ENCODE results near the gene GOLGB1. TPM values are rescaled to one million over a fixed set of nuclear protein-coding genes. Genes with fewer than 3 reads are reported as not detected.
"Not testable (repeated sequence)": the region's sequence is repeated elsewhere in the genome, so short reads cannot be mapped to it uniquely, and the experiment has no call there.

The GOLGB1 gene, protein sequence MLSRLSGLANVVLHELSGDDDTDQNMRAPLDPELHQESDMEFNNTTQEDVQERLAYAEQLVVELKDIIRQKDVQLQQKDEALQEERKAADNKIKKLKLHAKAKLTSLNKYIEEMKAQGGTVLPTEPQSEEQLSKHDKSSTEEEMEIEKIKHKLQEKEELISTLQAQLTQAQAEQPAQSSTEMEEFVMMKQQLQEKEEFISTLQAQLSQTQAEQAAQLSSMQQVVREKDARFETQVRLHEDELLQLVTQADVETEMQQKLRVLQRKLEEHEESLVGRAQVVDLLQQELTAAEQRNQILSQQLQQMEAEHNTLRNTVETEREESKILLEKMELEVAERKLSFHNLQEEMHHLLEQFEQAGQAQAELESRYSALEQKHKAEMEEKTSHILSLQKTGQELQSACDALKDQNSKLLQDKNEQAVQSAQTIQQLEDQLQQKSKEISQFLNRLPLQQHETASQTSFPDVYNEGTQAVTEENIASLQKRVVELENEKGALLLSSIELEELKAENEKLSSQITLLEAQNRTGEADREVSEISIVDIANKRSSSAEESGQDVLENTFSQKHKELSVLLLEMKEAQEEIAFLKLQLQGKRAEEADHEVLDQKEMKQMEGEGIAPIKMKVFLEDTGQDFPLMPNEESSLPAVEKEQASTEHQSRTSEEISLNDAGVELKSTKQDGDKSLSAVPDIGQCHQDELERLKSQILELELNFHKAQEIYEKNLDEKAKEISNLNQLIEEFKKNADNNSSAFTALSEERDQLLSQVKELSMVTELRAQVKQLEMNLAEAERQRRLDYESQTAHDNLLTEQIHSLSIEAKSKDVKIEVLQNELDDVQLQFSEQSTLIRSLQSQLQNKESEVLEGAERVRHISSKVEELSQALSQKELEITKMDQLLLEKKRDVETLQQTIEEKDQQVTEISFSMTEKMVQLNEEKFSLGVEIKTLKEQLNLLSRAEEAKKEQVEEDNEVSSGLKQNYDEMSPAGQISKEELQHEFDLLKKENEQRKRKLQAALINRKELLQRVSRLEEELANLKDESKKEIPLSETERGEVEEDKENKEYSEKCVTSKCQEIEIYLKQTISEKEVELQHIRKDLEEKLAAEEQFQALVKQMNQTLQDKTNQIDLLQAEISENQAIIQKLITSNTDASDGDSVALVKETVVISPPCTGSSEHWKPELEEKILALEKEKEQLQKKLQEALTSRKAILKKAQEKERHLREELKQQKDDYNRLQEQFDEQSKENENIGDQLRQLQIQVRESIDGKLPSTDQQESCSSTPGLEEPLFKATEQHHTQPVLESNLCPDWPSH (N-terminal part only)
- polyA plus RNA-seq (2012; ENCODE audit: insufficient read depth, insufficient read length) = 11.3 TPM

DNA sequence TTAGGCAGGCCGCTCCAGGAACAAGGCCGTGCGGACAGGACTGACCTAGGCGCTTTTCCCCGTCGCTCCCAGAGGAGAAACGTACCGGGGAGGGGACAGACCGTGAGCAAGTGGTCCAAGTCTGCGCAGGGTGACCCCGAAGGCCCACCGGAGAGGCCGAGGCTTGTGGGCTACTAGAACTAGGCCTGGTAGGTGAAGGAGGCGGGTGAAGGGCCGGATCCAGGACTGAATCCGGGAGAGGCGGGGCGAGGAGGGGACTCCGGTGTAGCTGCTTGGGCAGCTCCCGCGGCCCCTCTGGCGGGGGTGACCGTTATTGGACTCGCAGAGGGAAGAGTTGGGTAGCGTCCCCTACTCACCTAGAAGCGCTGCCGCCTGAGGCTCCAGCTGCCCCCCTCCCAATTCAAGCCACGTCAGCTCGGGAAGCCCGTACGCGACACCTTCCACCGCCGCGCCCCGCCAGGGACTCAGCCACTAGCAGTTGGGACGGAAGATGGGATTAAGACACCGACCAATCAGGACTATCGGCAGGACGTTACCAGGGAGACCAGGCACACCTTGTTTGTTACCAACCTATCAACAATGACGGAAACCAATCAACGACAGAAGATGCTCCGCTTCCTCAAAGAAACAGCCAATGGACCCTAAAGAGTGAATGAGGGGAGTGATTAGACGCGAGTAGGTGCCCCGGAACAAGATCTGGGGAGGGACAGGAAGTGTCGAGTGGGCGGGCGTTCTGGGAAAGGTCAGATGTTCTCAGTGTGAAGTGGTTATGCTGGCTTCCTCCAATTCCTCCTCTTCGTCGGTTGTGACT lies at the start of gene GOLGB1:
GOLGB1 (minus strand) TSS at position 466 of the 811 bp plus-strand sequence. CDS start 18,770 bp downstream, outside the sequence.
- peak; percentile 100 for DNase-seq (ENCODE audit: low read depth, low spot score)
- H3K4me3 ChIP-seq (ENCODE audit: low read length) = peak within 1 kb of the TSS; percentile 89

DNA sequence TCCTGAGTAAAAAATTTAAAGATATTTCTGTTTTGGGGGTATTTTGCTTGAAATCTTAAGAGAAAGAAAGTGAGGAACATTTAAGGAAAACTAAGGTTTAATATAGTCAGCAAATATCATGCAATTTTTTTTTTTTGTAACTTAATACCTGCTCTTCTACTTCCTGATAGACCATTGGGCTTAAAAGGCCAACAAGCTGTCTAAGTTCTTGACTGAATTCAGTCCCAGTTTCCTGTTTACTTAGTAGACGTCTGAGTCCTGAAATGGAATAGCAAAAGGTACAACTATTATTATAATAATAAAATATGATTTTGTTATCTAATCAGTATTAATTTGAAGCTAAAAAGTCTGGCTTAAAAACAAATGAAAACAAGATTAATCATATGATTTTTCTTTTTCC lies 47.4 kb upstream of the GOLGB1 start:
- no peak overlapping the region for H3K4me3 ChIP-seq (ENCODE audit: low read length)
- DNase-seq (ENCODE audit: low read depth, low spot score) = no peak

DNA sequence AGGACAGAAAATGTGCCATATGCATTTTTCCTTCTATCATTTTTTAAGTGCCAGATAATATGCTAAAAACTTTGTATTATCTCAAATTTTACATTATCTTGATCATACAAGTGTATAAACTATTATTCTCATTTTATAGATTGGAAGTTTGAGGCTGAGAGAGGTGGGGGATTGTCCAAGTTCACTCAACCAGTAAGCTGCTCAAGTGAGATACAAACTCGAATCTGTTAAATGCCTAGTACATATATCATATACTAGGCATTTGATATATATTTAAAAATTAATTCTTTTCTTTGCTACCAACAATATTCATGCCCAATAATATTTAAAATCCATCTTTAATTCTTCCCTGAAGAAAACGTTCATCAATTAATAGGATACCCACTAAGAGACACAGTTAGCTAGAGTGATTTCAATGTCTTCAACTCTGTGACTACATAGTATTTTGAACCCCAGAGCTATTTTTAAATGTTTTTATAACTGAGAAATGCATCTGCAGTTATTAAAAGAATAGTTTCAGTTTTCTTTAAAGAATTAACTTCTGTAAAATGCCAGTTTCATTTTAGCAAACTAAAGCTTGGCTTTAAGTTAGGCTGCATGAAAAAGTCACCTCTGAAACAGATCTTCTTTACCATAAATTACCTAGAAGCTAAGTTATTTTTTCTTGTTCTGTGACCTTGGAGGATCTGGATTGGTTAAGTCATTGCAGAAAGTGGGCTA lies 44.9 kb upstream of the GOLGB1 start:
- no peak for DNase-seq (ENCODE audit: low read depth, low spot score)
- no peak overlapping the region for H3K4me3 ChIP-seq (ENCODE audit: low read length)

DNA sequence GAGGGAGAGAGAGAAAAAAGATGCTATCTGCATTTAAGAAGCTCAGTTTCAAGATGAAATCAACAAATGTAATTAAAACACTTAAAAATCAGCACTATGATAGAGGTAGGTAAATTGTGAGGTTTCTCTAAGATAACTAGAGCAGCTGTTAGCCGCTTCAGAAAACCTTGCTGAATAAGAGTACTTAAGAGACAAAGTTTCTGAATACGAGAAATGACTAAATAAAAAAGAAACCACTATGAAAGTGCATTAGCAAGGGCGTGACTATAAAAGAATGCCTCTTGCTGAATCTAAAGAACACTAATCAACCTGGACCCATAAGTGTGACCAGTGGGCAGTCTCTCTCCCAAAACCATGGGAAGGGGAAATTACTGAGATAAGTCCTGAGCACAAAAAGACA lies 43.5 kb upstream of the GOLGB1 start:
- DNase-seq (ENCODE audit: low read depth, low spot score) = no peak

DNA sequence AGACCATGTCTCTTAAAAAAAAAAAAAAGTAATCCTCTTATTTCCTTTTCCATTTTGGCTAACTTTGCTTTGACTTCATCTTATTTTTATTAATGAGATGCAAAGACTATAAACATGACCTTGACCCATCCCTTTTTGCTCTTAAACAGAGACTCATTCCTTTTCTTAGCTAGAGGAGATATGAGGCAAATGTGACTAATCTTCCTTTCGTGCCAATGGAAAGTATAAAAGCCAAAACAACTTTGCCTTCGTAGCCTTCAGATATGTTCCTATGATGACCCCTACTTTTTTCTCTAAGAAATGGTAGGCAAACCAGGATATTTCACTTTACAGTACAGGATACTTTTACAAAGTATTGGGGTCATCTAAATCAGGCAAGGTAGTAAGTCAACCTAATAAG lies 36.9 kb upstream of the GOLGB1 start:
- H3K4me3 ChIP-seq (ENCODE audit: low read length) = no peak overlapping the region
- no peak for DNase-seq (ENCODE audit: low read depth, low spot score)

More for the DNA sequence above, 43.5 kb upstream of the GOLGB1 start:
- H3K4me3 ChIP-seq (ENCODE audit: low read length) = no peak overlapping the region

DNA sequence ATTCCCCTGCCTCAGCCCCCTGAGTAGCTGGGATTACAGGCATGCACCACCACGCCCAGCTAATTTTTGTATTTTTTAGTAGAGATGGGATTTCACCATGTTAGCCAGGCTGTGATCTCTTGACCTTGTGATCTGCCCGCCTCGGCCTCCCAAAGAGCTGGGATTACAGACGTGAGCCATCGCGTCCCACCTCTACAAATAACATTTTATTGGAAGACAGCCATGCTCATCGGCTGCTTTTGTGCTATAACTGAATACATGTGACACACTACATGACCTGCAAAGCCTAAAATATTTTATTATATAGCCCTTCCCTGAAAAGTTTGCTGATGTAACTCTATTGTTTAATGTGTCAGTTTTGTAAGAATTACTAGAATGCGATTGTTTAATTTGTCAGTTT lies 33.2 kb upstream of the GOLGB1 start:
- not testable (repeated sequence) for DNase-seq (ENCODE audit: low read depth, low spot score); H3K4me3 ChIP-seq (ENCODE audit: low read length)

DNA sequence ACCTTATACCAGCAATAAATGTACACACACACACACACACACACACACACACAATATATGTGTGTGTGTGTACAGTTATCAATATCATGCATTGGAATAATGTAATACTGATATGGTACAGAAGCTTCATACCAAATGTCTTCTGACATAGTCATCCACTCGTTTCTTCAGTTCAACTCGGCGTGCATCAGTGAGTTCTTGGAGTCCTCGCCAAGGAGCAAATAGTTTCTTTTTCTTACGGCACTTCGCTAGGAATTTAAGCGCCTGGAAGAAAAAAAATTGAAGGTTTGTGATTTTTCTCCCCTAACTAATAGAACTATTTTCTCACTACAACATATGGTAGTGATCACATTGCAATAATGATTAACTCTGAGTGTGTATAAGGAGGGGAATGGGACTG lies 32.1 kb upstream of the GOLGB1 start:
- H3K4me3 ChIP-seq (ENCODE audit: low read length) = no peak overlapping the region
- no peak for DNase-seq (ENCODE audit: low read depth, low spot score)

DNA sequence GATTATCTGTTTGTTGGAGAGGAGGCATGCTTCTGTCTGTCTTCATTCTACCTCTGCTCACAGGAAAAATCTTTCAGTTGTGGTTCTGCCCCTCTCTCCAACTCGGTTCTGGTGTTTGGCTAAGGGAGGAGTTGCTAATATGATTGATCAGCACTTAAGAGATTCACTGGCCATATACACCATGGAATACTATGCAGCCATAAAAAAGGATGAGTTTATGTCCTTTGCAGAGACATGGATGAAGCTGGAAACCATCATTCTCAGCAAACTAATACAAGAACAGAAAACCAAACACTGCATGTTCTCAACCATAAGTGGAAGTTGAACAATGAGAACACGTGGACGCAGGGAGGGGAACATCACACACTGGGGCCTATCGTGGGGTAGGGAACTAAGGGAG lies 25.6 kb upstream of the GOLGB1 start:
- DNase-seq (ENCODE audit: low read depth, low spot score); H3K4me3 ChIP-seq (ENCODE audit: low read length): not testable (repeated sequence)

DNA sequence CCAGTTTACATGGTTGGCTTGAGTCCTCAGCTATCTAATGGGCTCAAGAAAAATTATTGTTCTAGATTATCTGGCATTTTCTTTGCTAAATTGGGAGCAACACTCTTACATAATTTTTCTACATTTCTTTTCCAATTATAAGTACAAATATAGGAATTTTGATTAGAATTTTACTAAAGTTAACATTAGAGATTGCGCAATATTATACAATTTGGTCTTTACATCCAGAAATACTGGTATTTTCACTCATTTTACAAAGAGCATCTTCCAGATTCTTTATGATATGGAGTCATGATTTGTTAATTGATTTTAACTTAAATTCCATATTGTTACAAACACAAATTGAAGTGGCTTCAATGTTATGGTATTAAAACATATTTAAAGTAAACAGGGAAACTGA lies 19.7 kb upstream of the GOLGB1 start:
- no peak overlapping the region for H3K4me3 ChIP-seq (ENCODE audit: low read length)
- DNase-seq (ENCODE audit: low read depth, low spot score) = no peak

DNA sequence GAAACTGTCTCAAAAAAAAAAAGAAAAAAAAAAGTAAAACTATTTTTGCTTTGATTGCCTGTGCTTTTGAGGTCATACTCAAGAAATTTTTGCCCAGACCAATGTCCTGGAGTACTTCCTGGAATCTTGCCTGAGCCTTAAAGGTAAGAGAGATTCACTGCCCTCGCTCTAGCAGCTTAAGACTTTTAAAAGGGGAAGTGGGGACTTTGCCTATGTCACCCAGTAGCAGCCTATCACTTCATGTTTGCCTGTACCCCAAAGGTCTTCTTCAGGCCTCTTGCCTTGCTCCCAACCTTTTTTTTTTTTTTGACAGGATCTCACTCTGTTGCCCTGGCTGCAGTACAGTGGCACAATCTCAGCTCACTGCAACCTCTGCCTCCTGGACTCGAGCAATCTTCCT lies 18.9 kb upstream of the GOLGB1 start:
- DNase-seq (ENCODE audit: low read depth, low spot score) = no peak
- H3K4me3 ChIP-seq (ENCODE audit: low read length) = no peak overlapping the region

DNA sequence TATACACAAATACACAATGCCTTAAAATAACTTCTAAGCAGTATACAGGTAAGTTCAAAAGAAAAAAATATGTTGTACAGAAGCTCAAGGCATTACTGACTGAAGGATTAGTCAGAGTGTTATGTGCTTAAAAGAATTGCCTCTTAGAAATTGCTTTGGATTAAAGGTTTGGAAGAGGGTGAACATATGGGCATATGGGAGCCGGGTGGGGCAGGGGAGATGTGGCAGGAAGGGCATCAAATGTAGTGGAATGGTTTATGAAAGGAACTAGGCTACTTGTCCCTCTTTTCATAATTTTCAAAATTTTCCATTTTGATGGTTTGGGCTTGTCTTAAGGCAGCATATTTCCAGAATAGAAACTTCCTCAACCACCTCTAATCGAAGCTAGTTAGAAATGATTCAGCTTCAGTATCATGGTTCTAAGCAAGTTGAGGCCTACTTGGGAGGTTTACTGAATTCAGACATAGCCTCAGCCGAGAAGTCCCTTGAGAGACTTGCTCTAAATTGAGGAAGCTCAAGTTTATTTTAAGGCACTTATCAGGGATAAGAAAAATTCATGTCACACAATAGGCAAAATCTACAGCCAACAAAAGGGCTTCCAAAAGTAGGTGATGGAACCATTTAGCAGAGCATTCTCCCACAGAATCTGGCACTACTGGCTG lies 10.1 kb upstream of the GOLGB1 start:
- no peak for DNase-seq (ENCODE audit: low read depth, low spot score)
- H3K4me3 ChIP-seq (ENCODE audit: low read length) = no peak overlapping the region

DNA sequence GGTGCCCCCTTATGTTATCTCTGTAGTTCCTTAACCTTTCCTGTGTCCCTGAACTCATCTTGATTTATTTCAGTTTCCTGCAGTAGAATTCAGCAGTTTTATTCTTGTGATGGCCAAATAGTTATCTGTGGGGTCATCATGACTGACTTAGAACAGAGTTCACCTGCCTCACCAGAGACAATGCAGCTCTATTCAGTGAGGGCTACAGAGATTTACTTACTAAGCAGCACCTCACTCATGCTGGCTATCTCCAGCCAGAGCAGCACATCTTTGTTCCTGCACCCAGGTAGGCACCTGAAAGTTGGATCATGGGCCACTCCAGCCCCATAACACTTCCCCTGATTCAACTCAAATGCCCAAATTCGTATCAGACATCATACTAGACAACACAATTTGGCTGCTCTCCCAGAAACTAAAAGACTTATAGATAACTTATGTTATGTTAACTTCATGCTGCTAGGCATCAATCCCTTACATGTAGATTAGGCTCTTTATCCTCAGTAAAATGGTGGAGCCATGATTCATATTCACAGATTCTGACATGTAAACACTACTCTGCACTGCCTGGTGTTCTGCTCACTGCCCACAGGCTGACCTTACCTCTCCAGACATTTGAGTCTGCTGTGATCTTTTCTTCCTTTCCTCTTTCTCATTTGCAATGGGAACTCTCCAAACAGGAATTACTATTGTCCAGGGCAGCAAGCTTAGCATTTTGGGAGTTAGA lies 9.3 kb upstream of the GOLGB1 start:
- no peak for DNase-seq (ENCODE audit: low read depth, low spot score)
- no peak overlapping the region for H3K4me3 ChIP-seq (ENCODE audit: low read length)

DNA sequence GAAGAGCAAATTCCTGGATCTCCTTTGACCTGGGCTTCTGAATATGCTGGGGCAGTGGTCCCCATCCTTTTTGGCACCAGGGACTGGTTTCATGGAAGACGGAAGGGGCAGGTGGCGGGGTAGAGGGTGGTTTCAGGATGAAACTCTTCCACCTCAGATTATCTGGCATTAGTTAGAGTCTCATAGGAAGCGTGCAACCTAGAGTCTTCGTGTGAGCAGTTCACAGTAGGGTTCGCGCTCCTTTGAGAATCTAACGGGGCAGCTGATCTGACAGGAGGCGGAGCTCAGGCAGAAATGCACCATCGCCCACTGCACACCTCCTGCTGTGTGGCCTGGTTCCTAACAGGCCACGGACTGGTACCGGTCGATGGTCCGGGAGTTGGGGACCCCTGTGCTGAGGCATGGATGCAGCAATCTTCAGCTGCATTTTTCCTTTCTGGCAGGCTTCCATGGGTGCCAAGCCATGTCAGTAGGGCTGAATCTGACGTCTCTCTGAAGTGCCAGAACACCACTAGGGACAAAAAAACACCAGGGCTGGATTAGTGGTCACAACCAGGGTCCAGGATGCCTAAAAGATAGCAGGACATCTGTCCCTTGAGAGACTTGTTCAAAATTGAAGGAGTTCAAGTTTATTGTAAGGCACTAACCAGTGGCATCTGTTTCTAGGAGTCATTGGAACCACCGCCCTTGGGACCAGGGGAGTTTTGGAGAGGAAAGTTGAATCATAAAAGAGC lies 8.4 kb upstream of the GOLGB1 start:
- H3K4me3 ChIP-seq (ENCODE audit: low read length) = no peak overlapping the region
- no peak for DNase-seq (ENCODE audit: low read depth, low spot score)

- H3K4me3 ChIP-seq (ENCODE audit: low read length) = no peak overlapping the region
- no peak for DNase-seq (ENCODE audit: low read depth, low spot score)
These were observed 7.7 kb upstream of the GOLGB1 start for GRCh38 chr3:121757087-121757811.

GRCh38 chr3:121752772-121753171 lies 3.2 kb upstream of the GOLGB1 start:
- DNase-seq (ENCODE audit: low read depth, low spot score) = no peak
- no peak overlapping the region for H3K4me3 ChIP-seq (ENCODE audit: low read length)

DNA sequence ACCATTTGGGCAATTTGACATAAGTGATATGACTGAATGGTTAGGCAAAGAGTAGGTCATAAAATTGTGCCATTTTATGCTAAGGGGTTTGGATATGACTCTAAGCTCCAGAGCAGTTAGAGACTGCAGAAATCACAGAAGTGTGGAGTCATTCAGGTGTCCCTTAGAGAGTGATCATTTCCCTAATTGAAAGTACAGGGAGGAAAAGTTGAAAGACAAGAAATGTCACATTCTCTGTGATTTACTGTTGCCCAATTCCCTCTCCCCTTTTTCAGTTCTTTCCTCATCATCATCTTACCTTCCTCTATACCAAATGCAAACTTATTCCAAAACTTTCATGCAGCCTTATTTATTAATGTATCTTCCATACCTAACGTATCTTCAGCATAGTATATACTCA lies 2.7 kb upstream of the GOLGB1 start:
- DNase-seq (ENCODE audit: low read depth, low spot score) = no peak

More for the DNA sequence above, 2.7 kb upstream of the GOLGB1 start:
- no peak overlapping the region for H3K4me3 ChIP-seq (ENCODE audit: low read length)
